RWPE2 (cell line): ENCODE data around the gene HIVEP3.

Experiments
- ATAC-seq: fragments of 200-7000 bp; cut with Tn5 transposase; 3 replicates; pipeline ENCODE4 v1.9.1; 2021; ENCODE audit warnings: low read depth
- DNase-seq: peaks from one replicate; pipeline ENCODE4 v3.0.0-alpha.2; 2020; ENCODE audit warnings: low spot score
- H3K27ac ChIP-seq: fragments of 450-650 bp; 2 replicates; pipeline ENCODE4 v1.5.1; 2017; ENCODE audit warnings: mild to moderate bottlenecking; ENCODE audit not compliant: poor library complexity, severe bottlenecking
- H3K27me3 ChIP-seq: fragments of 250-450 bp; sonication (Bioruptor Pico); 2 replicates; pipeline ENCODE4 v1.5.1; 2021; ENCODE audit warnings: mild to moderate bottlenecking, moderate library complexity; ENCODE audit not compliant: insufficient read depth, poor library complexity, severe bottlenecking
- H3K36me3 ChIP-seq: fragments of 250-450 bp; sonication (Bioruptor Pico); 2 replicates; pipeline ENCODE4 v1.5.1; 2020; ENCODE audit warnings: low read depth, mild to moderate bottlenecking, moderate library complexity
- H3K4me1 ChIP-seq: fragments of 250-450 bp; sonication (Bioruptor Pico); 2 replicates; pipeline ENCODE4 v1.5.1; 2021; ENCODE audit warnings: mild to moderate bottlenecking, moderate library complexity; ENCODE audit not compliant: insufficient read depth, poor library complexity, severe bottlenecking
- H3K4me3 ChIP-seq: fragments of 250-450 bp; sonication (Bioruptor Pico); 2 replicates; pipeline ENCODE4 v1.5.1; 2021; ENCODE audit warnings: mild to moderate bottlenecking, moderate library complexity; ENCODE audit not compliant: severe bottlenecking
- H3K9me3 ChIP-seq: fragments of 250-450 bp; sonication (Bioruptor Pico); 2 replicates; pipeline ENCODE4 v1.5.1; 2021; ENCODE audit warnings: mild to moderate bottlenecking, moderate library complexity; ENCODE audit not compliant: severe bottlenecking
- CTCF ChIP-seq: fragments of 450-650 bp; IDR thresholded peaks from one replicate; pipeline ENCODE4 v1.5.1; 2017; ENCODE audit warnings: mild to moderate bottlenecking, moderate library complexity; ENCODE audit not compliant: poor library complexity, severe bottlenecking

Gene HIVEP3

GRCh38 chr1:41647221-41648135 lies 271.2 kb downstream of the HIVEP3 start:
- DNase-seq (peak; percentile 33), ATAC-seq (no peak)
- Histone ChIP-seq H3K27me3 (no peaks in the 10 kb centered on the region), H3K4me1 (no peaks in the 10 kb centered on the region), H3K9me3 (no peaks in the 10 kb centered on the region), H3K36me3 (no peaks in the 10 kb centered on the region), H3K4me3 (no peak overlapping the region), H3K27ac (no peak overlapping the region)
- TF ChIP-seq CTCF: no peak

- DNase-seq (no peak), ATAC-seq (no peak)
- H3K4me3 ChIP-seq: no peak overlapping the region
- TF ChIP-seq CTCF: no peak
- no peaks in the 10 kb centered on the region for H3K9me3 ChIP-seq
- no peak overlapping the region for H3K27ac ChIP-seq
- no peaks in the 10 kb centered on the region for H3K27me3 ChIP-seq
- H3K36me3 ChIP-seq: no peaks in the 10 kb centered on the region
- H3K4me1 ChIP-seq: no peaks in the 10 kb centered on the region
Observed at GRCh38 chr1:41646186-41646585, 272.5 kb downstream of the HIVEP3 start.

- Histone ChIP-seq H3K27ac (no peak overlapping the region), H3K36me3 (no peaks in the 10 kb centered on the region), H3K4me3 (no peak overlapping the region), H3K9me3 (no peaks in the 10 kb centered on the region), H3K4me1 (no peaks in the 10 kb centered on the region), H3K27me3 (no peaks in the 10 kb centered on the region)
- no peak for TF ChIP-seq CTCF
- DNase-seq (no peak), ATAC-seq (no peak)
Observed at GRCh38 chr1:41645062-41645461, 273.7 kb downstream of the HIVEP3 start.

GRCh38 chr1:41642922-41643821 lies 275.6 kb downstream of the HIVEP3 start:
- Histone ChIP-seq H3K4me1 (no peaks in the 10 kb centered on the region), H3K27me3 (no peaks in the 10 kb centered on the region), H3K36me3 (no peaks in the 10 kb centered on the region), H3K27ac (no peak overlapping the region), H3K4me3 (no peak overlapping the region), H3K9me3 (no peaks in the 10 kb centered on the region)
- TF ChIP-seq CTCF: no peak
- ATAC-seq (no peak), DNase-seq (no peak)
